Esophagus squamous epithelium (tissue), 4 donors: ENCODE results near the gene SYNDIG1L.

ENCODE experiments used
- POLR2A ChIP-seq, 4 donors: fragments of 450-650 bp; IDR thresholded peaks; one replicate each; pipeline ENCODE4 v1.6.1; 2017; ENCODE audit warnings: antibody characterized with exemption in 4 of 4, mild to moderate bottlenecking in 4 of 4, moderate library complexity in 3 of 4
- TF ChIP-seq, protein P1 (sequence below), 6 experiments: fragments of 450-650 bp in 4 of 6; fragments of 200-600 bp in 2 of 6; sonication (generic) in 2 of 6; IDR thresholded peaks; one replicate each; pipeline ENCODE4 v1.5.1; 2016 to 2019; ENCODE audit warnings: antibody characterized with exemption in 6 of 6, mild to moderate bottlenecking in 4 of 6, moderate library complexity in 4 of 6

GRCh38 chr14:74377976-74378690, 47.9 kb downstream of the SYNDIG1L start:
- TF ChIP-seq, protein P1, sequence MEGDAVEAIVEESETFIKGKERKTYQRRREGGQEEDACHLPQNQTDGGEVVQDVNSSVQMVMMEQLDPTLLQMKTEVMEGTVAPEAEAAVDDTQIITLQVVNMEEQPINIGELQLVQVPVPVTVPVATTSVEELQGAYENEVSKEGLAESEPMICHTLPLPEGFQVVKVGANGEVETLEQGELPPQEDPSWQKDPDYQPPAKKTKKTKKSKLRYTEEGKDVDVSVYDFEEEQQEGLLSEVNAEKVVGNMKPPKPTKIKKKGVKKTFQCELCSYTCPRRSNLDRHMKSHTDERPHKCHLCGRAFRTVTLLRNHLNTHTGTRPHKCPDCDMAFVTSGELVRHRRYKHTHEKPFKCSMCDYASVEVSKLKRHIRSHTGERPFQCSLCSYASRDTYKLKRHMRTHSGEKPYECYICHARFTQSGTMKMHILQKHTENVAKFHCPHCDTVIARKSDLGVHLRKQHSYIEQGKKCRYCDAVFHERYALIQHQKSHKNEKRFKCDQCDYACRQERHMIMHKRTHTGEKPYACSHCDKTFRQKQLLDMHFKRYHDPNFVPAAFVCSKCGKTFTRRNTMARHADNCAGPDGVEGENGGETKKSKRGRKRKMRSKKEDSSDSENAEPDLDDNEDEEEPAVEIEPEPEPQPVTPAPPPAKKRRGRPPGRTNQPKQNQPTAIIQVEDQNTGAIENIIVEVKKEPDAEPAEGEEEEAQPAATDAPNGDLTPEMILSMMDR (IDR thresholded peaks at IDR 0.05), result no peak
- no peak for TF ChIP-seq POLR2A (IDR thresholded peaks at IDR 0.05)
